Activated T-cell treated with anti-CD3 and anti-CD28 coated beads, Interleukin-2, amount 50 U/mL, for 4 hours (primary cell): ENCODE data around the gene CLCF1. TPM values are rescaled to one million over a fixed set of nuclear protein-coding genes. Genes with fewer than 3 reads are reported as not detected.

Experiments
- ATAC-seq, 2 donors: fragments of 200-7000 bp; cut with Tn5 transposase; one replicate each; pipeline ENCODE4 v1.10.0; 2021
- DNase-seq: peaks from one replicate; pipeline ENCODE4 v3.0.0-alpha.2; 2020
- H3K27me3 Mint-ChIP-seq: one replicate; pipeline ENCODE4 v1.8.0; 2021; ENCODE audit warnings: low read depth, mixed read lengths
- H3K36me3 Mint-ChIP-seq: one replicate; pipeline ENCODE4 v1.8.0; 2022; ENCODE audit warnings: mixed read lengths; ENCODE audit not compliant: insufficient read depth
- H3K4me1 Mint-ChIP-seq: one replicate; pipeline ENCODE4 v1.8.0; 2021; ENCODE audit warnings: low read depth, mixed read lengths
- H3K4me3 Mint-ChIP-seq: one replicate; pipeline ENCODE4 v1.8.0; 2021; ENCODE audit warnings: mild to moderate bottlenecking, moderate library complexity, mixed read lengths
- H3K9me3 Mint-ChIP-seq: one replicate; pipeline ENCODE4 v1.8.0; 2021; ENCODE audit warnings: mixed read lengths
- total RNA-seq, 3 donors: library from RNA; stranded (reverse); gene quantifications; one replicate each; pipeline ENCODE4 v1.2.1, GENCODE V29; 2021

CLCF1 gene
- total RNA-seq, 3 donors from 2014 or later = 0.56 to 1.5 (median 1.4) TPM

- ATAC-seq = peak in 1 of 2 donors; percentile 48
- Mint-ChIP-seq H3K4me3 (no peak overlapping the region), H3K27me3 (peaks cover 7% of the 10 kb centered on the region), H3K36me3 (peaks cover 6% of the 10 kb centered on the region), H3K4me1 (peaks cover 70% of the 10 kb centered on the region), H3K9me3 (no peaks in the 10 kb centered on the region)
- DNase-seq = no peak
These were observed 4.8 kb downstream of the CLCF1 start for GRCh38 chr11:67368621-67369020.

GRCh38 chr11:67367761-67368227 lies 5.6 kb downstream of the CLCF1 start:
- Mint-ChIP-seq H3K4me3 (no peak overlapping the region), H3K27me3 (peaks cover 7% of the 10 kb centered on the region), H3K9me3 (no peaks in the 10 kb centered on the region), H3K36me3 (peaks cover 6% of the 10 kb centered on the region), H3K4me1 (peaks cover 74% of the 10 kb centered on the region)
- DNase-seq (no peak), ATAC-seq (no peak)

- H3K4me1 Mint-ChIP-seq = peaks cover 75% of the 10 kb centered on the region
- H3K9me3 Mint-ChIP-seq = no peaks in the 10 kb centered on the region
- no peak overlapping the region for H3K4me3 Mint-ChIP-seq
- peaks cover 6% of the 10 kb centered on the region for H3K36me3 Mint-ChIP-seq
- H3K27me3 Mint-ChIP-seq = peaks cover 7% of the 10 kb centered on the region
- DNase-seq (no peak), ATAC-seq (no peak)
These were observed 6.2 kb downstream of the CLCF1 start for GRCh38 chr11:67366961-67367760.

GRCh38 chr11:67366546-67366945 lies 6.9 kb downstream of the CLCF1 start:
- Mint-ChIP-seq H3K4me3 (no peak overlapping the region), H3K9me3 (no peaks in the 10 kb centered on the region), H3K4me1 (peaks cover 71% of the 10 kb centered on the region), H3K36me3 (peaks cover 6% of the 10 kb centered on the region), H3K27me3 (peaks cover 4% of the 10 kb centered on the region)
- ATAC-seq (no peak), DNase-seq (no peak)

GRCh38 chr11:67365736-67366444 lies 7.5 kb downstream of the CLCF1 start:
- Mint-ChIP-seq H3K36me3 (peaks cover 6% of the 10 kb centered on the region), H3K4me3 (no peak overlapping the region), H3K9me3 (no peaks in the 10 kb centered on the region), H3K27me3 (no peaks in the 10 kb centered on the region), H3K4me1 (peaks cover 65% of the 10 kb centered on the region)
- ATAC-seq (no peak), DNase-seq (no peak)

GRCh38 chr11:67364783-67365722 lies 8.3 kb downstream of the CLCF1 start:
- Mint-ChIP-seq H3K9me3 (no peaks in the 10 kb centered on the region), H3K4me3 (no peak overlapping the region), H3K36me3 (peaks cover 6% of the 10 kb centered on the region), H3K4me1 (peaks cover 59% of the 10 kb centered on the region), H3K27me3 (no peaks in the 10 kb centered on the region)
- ATAC-seq = peak in 1 of 2 donors; percentile 23
- no peak for DNase-seq

- Mint-ChIP-seq H3K36me3 (peaks cover 6% of the 10 kb centered on the region), H3K27me3 (no peaks in the 10 kb centered on the region), H3K4me3 (no peak overlapping the region), H3K9me3 (no peaks in the 10 kb centered on the region), H3K4me1 (peaks cover 51% of the 10 kb centered on the region)
- ATAC-seq (no peak), DNase-seq (no peak)
These were observed 9.2 kb downstream of the CLCF1 start for GRCh38 chr11:67364169-67364568.

- Mint-ChIP-seq H3K36me3 (no peaks in the 10 kb centered on the region), H3K27me3 (no peaks in the 10 kb centered on the region), H3K9me3 (no peaks in the 10 kb centered on the region), H3K4me3 (no peak overlapping the region), H3K4me1 (peaks cover 32% of the 10 kb centered on the region)
- no peak for DNase-seq
- no peak for ATAC-seq
These were observed 15.3 kb downstream of the CLCF1 start for GRCh38 chr11:67357831-67358670.

- Mint-ChIP-seq H3K4me3 (no peak overlapping the region), H3K27me3 (no peaks in the 10 kb centered on the region), H3K9me3 (no peaks in the 10 kb centered on the region), H3K4me1 (peaks cover 34% of the 10 kb centered on the region), H3K36me3 (no peaks in the 10 kb centered on the region)
- DNase-seq (peak; percentile 61), ATAC-seq (no peak)
These were observed 16.4 kb downstream of the CLCF1 start for GRCh38 chr11:67356864-67357561.

- no peak for ATAC-seq
- Mint-ChIP-seq H3K36me3 (no peaks in the 10 kb centered on the region), H3K27me3 (no peaks in the 10 kb centered on the region), H3K4me3 (no peak overlapping the region), H3K4me1 (peaks cover 38% of the 10 kb centered on the region), H3K9me3 (no peaks in the 10 kb centered on the region)
- no peak for DNase-seq
These were observed 17.0 kb downstream of the CLCF1 start for GRCh38 chr11:67356387-67356863.

- no peaks in the 10 kb centered on the region for H3K9me3 Mint-ChIP-seq
- DNase-seq = no peak
- no peaks in the 10 kb centered on the region for H3K27me3 Mint-ChIP-seq
- no peaks in the 10 kb centered on the region for H3K36me3 Mint-ChIP-seq
- ATAC-seq = no peak
- peaks cover 44% of the 10 kb centered on the region for H3K4me1 Mint-ChIP-seq
- H3K4me3 Mint-ChIP-seq = no peak overlapping the region
These were observed 17.5 kb downstream of the CLCF1 start for GRCh38 chr11:67355794-67356386.

- H3K4me1 Mint-ChIP-seq = peaks cover 45% of the 10 kb centered on the region
- no peak overlapping the region for H3K4me3 Mint-ChIP-seq
- no peaks in the 10 kb centered on the region for H3K9me3 Mint-ChIP-seq
- no peaks in the 10 kb centered on the region for H3K27me3 Mint-ChIP-seq
- DNase-seq = no peak
- no peaks in the 10 kb centered on the region for H3K36me3 Mint-ChIP-seq
- ATAC-seq = no peak
These were observed 18.2 kb downstream of the CLCF1 start for GRCh38 chr11:67355023-67355793.
